HG02678 (cell line): ENCODE data around the gene EXOSC5.
"Not testable (repeated sequence)": the region's sequence is repeated elsewhere in the genome, so short reads cannot be mapped to it uniquely, and the experiment has no call there.

Source experiments
- ATAC-seq: cut with Tn5 transposase; IDR thresholded peaks from one replicate; pipeline ENCODE4 v1.9.1; 2021; ENCODE audit warnings: mild to moderate bottlenecking, moderate library complexity; ENCODE audit not compliant: unreplicated experiment

Gene EXOSC5

DNA sequence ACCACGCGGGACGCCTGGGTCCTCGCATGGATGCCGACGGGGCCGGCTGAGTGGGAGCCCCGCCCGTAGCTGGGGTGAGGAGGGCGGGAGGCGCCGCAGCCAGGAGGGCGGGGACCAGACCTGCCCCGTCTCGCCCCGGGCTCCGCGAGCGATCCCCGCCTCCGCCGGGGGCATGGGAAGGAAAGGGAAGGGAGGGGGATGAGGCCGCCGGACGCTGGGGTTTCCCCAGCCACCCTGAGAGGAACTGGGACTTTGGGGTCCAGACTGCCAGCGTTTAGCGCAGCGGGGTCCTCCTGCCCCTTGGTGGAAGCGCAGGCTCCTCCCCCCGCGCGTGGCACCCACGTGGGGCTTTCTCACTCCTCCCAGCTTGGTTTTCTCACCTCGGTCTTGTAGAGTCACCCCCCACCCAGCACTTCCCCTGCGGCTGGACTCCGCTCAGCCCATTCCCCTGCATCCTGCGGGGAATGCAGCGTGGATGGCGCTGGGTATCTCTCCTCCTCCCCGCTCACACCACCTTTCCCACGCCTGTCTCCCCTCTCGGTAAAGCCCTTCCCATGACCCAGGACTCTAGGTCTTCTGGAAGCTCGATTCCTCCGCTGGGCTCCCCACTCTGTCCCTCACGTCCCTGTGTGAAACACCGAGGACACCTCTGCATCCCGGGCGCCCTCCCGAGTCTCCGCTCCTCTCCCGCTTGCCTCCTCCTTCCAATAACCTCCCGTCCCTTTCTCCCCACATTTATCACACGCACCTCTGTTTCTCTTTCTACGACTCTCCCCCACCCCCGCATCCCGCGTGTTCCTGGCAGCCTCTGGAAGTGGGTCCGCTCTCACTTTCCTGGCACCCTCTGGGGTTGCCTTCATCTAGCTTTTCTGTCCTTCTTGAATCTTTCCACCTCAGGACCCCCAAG, 45.6 kb downstream of the EXOSC5 start:
- ATAC-seq = peak; percentile 48

DNA sequence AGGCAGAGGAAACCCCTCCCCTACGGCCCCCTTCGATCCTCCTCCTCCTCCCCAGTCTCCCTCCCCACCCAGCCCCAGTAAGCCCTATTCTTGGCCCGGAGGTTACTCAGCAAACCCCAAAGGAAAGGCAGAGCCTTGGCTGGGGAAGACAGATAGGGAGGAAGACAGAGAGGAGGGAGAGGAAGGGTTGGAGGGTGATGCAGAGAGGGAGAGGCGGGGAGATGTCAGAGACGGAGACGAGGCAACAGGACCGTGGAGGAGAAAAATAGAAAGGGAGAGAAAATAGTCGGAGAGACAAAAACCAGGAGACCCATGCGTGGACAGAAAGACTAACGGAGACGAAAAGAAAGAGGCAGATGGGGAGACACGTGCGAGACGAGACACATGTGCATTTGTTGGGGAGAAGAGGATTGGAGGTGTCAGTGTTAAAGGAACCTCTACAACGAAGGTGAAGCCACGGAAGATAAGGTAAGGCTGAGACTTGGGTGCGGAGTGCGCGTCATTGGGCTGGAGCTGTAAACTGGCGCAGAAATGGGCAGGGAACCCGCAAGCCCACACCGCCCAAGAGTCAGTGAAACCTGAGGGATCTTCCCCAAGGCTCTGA, 46.3 kb downstream of the EXOSC5 start:
- ATAC-seq = no peak

- ATAC-seq = not testable (repeated sequence)
Measured at GRCh38 chr19:41346916-41347315, 50.2 kb downstream of the EXOSC5 start.

- ATAC-seq = no peak
Measured at GRCh38 chr19:41344162-41344561, 53.0 kb downstream of the EXOSC5 start.

DNA sequence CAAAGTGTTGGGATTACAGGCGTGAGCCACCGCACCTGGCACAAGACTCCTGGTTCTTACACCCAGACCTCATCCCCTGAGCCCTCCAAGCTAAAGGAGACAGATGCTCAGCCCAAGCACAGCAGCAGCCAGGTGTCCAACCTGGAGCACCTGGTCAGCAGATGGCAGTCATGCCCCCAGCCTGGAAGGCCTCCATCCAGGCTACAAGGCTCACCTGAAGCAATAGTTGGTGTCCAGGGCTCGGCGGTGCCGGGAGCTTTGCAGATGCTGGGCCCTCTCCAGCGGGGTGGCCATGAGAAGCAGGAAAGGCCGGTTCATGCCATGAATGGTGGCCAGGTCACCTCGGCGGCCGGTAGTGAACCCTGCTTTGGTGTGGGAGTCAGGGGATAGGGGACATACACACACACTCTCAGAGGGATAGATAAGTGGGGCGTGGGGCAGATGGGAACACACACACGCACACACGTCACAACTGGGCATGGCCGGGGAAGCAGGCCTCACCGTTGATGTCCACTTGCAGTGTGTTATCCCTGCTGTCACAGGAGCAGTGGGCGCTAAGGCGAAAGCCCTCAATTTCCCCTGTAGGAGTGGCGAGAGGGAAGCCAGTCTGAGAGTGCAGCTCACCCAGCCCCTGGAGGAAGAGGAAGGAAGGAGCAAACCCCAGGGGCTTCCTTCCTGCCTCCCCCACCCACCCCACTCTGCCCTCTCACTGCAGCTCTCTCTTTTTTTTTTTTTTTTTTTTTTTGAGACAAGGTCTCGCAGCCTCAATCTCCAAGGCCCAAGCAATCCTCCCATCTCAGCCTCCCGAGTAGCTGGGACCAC, 55.3 kb downstream of the EXOSC5 start:
- ATAC-seq = no peak

GRCh38 chr19:41339936-41340335, 57.2 kb downstream of the EXOSC5 start:
- ATAC-seq = no peak
